ENCODE measurements around the gene SMARCD2. TPM values are rescaled to one million over a fixed set of nuclear protein-coding genes. Genes with fewer than 3 reads are reported as not detected.

Gene SMARCD2
- total and polyA plus RNA-seq, 2 experiments from 2014 or later = 39.2 to 40.3 TPM

- no peaks in the 10 kb centered on the region for H3K36me3 ChIP-seq
- DNase-seq (ENCODE audit: low read depth in 1 of 2, low spot score in 1 of 2) = no peak
- H3K4me1 ChIP-seq (ENCODE audit: low read depth) = no peaks in the 10 kb centered on the region
- no peak for TF ChIP-seq CTCF (IDR thresholded peaks at IDR 0.05; ENCODE audit: low read depth, low read length)
- no peak overlapping the region for H3K4me3 ChIP-seq
- peaks cover 11% of the 10 kb centered on the region for H3K27me3 ChIP-seq
- H3K9me3 ChIP-seq (ENCODE audit: low read depth) = no peaks in the 10 kb centered on the region
- H3K27ac ChIP-seq = no peak overlapping the region
Measured at GRCh38 chr17:63850401-63850800, 7.9 kb upstream of the SMARCD2 start.

- Histone ChIP-seq H3K4me3 (no peak overlapping the region), H3K27me3 (peaks cover 11% of the 10 kb centered on the region), H3K9me3 (ENCODE audit: low read depth) (no peaks in the 10 kb centered on the region), H3K4me1 (ENCODE audit: low read depth) (no peaks in the 10 kb centered on the region), H3K36me3 (no peaks in the 10 kb centered on the region), H3K27ac (no peak overlapping the region)
- TF ChIP-seq CTCF (IDR thresholded peaks at IDR 0.05; ENCODE audit: low read depth, low read length) = peak; percentile 71
- DNase-seq (ENCODE audit: low read depth in 1 of 2, low spot score in 1 of 2) = peak; percentile 83 to 95
Measured at GRCh38 chr17:63848834-63849689, 6.6 kb upstream of the SMARCD2 start.

- H3K4me1 ChIP-seq (ENCODE audit: low read depth) = no peaks in the 10 kb centered on the region
- H3K9me3 ChIP-seq (ENCODE audit: low read depth) = no peaks in the 10 kb centered on the region
- H3K27me3 ChIP-seq = peaks cover 11% of the 10 kb centered on the region
- no peak for DNase-seq (ENCODE audit: low read depth in 1 of 2, low spot score in 1 of 2)
- no peaks in the 10 kb centered on the region for H3K36me3 ChIP-seq
- no peak overlapping the region for H3K4me3 ChIP-seq
- TF ChIP-seq CTCF (IDR thresholded peaks at IDR 0.05; ENCODE audit: low read depth, low read length) = no peak
- no peak overlapping the region for H3K27ac ChIP-seq
Measured at GRCh38 chr17:63847525-63848249, 5.2 kb upstream of the SMARCD2 start.

GRCh38 chr17:63845509-63845908 is 3.0 kb upstream of the SMARCD2 start:
- DNase-seq (ENCODE audit: low read depth in 1 of 2, low spot score in 1 of 2) = no peak
- H3K36me3 ChIP-seq = no peaks in the 10 kb centered on the region

More at GRCh38 chr17:63845509-63845908, 3.0 kb upstream of the SMARCD2 start:
- H3K4me1 ChIP-seq (ENCODE audit: low read depth) = peaks cover 11% of the 10 kb centered on the region
- TF ChIP-seq CTCF (IDR thresholded peaks at IDR 0.05; ENCODE audit: low read depth, low read length) = no peak
- no peak overlapping the region for H3K4me3 ChIP-seq
- no peaks in the 10 kb centered on the region for H3K9me3 ChIP-seq (ENCODE audit: low read depth)
- peaks cover 11% of the 10 kb centered on the region for H3K27me3 ChIP-seq
- H3K27ac ChIP-seq = no peak overlapping the region
